GM19035 (cell line): Measurements from ENCODE around the gene CLN3.
"Not testable (repeated sequence)": the region's sequence is repeated elsewhere in the genome, so short reads cannot be mapped to it uniquely, and the experiment has no call there.

Experiments used
- ATAC-seq: cut with Tn5 transposase; IDR thresholded peaks from one replicate; pipeline ENCODE4 v1.9.1; 2021; ENCODE audit not compliant: unreplicated experiment

The CLN3 gene

GRCh38 chr16:28514246-28514645 lies 22.4 kb upstream of the CLN3 start:
- no peak for ATAC-seq

GRCh38 chr16:28513484-28514181 lies 21.8 kb upstream of the CLN3 start:
- no peak for ATAC-seq

- ATAC-seq: no peak
These were observed 20.2 kb upstream of the CLN3 start for GRCh38 chr16:28511801-28512789.

- no peak for ATAC-seq
These were observed 19.2 kb upstream of the CLN3 start for GRCh38 chr16:28511031-28511430.

- ATAC-seq: no peak
These were observed 13.7 kb upstream of the CLN3 start for GRCh38 chr16:28505489-28506137.

- ATAC-seq: no peak
These were observed 13.0 kb upstream of the CLN3 start for GRCh38 chr16:28504707-28505404.

GRCh38 chr16:28503470-28504259 lies 11.8 kb upstream of the CLN3 start:
- ATAC-seq: no peak

- no peak for ATAC-seq
These were observed 10.4 kb upstream of the CLN3 start for GRCh38 chr16:28502290-28502689.

GRCh38 chr16:28501258-28502232 lies 9.7 kb upstream of the CLN3 start:
- ATAC-seq: no peak

GRCh38 chr16:28500476-28501180 lies 8.8 kb upstream of the CLN3 start:
- ATAC-seq: not testable (repeated sequence)

- ATAC-seq: no peak
These were observed 8.0 kb upstream of the CLN3 start for GRCh38 chr16:28499854-28500253.

- ATAC-seq: no peak
These were observed 7.0 kb upstream of the CLN3 start for GRCh38 chr16:28498666-28499381.

- no peak for ATAC-seq
These were observed 6.2 kb upstream of the CLN3 start for GRCh38 chr16:28497861-28498599.

GRCh38 chr16:28497386-28497785 lies 5.5 kb upstream of the CLN3 start:
- ATAC-seq: no peak

GRCh38 chr16:28496844-28497243 lies 5.0 kb upstream of the CLN3 start:
- ATAC-seq: no peak

- no peak for ATAC-seq
These were observed 4.2 kb upstream of the CLN3 start for GRCh38 chr16:28495795-28496749.
